ENCODE measurements around the gene REEP2.

DNA sequence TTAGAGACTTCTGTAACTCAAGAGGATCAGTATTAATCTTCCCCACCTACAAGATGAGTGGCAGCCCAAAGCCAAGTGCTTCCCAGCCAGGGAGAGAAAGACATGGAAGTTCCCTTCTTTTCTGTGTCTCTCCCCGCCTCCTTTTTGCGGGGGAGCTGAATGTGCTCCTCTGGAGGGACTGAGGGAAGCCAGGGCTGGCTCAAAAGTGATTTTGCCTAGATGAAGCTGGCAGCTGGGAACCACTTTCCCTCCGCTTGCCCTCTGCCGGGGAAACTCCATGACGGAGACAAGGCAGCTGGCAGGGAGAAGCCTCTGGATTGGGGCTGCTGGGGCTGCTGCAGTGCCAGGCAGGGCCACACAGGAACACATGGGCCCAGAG, 50.8 kb downstream of the REEP2 start:
- TF ChIP-seq POLR2A (IDR thresholded peaks at IDR 0.05) (no peak), CTCF (IDR thresholded peaks at IDR 0.05) (no peak)
